Activated CD4-positive, alpha-beta T cell treated with anti-CD3 and anti-CD28 coated beads, Interleukin-2, amount 50 U/mL, for 24 hours (primary cell): ENCODE data around the gene ZNF224.

ENCODE experiments used
- DNase-seq, 2 donors: peaks; one replicate each; pipeline ENCODE4 v3.0.0-alpha.2; 2020; ENCODE audit warnings: low read depth in 1 of 2, low spot score in 1 of 2

ZNF224 gene

DNA sequence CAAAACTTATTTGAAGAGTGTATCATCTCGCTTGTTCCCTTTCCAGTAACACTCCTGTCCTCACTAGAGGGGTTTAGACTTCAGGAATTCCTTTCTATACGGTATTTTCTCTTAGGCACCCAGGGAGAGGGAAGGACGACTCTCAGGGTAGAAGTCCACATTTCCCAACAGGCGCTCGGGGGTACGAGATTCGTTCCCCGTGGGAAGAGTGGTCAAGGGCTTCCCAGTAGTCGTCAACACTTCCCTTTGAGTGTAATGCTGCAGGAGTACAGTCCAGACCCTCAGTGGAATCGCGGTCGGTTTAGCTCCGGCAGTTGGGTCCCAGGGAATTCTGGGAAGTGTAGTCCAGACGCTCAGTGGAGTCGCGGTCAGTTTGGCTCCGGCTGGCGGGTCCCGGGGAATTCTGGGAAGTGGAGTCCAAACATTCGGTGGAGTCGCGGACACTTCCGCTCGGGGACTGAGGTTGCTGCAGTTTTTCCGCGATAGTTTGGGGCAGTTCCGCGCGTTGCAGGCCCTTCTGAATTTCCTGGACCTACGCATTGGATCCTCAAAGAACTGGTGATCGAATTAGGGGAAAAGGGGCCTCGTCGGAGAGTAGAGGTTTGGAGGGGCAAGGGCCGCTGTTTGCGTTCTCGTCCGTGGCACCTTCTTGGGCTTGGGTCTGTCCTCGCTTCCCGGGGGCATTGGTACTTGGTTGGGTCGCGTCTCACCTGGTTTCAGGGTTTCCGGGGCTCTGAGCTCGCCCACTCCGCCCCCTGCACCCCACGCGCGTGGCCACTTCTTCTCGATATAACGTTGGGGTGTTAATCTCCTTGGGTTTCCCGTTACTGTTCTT lies at the start of gene ZNF224:
Gene ZNF224 (plus strand): TSS at position 431 of the 835 bp plus-strand sequence. CDS start 3,513 bp downstream, outside the sequence.
- DNase-seq: peak; percentile 50 to 81

DNA sequence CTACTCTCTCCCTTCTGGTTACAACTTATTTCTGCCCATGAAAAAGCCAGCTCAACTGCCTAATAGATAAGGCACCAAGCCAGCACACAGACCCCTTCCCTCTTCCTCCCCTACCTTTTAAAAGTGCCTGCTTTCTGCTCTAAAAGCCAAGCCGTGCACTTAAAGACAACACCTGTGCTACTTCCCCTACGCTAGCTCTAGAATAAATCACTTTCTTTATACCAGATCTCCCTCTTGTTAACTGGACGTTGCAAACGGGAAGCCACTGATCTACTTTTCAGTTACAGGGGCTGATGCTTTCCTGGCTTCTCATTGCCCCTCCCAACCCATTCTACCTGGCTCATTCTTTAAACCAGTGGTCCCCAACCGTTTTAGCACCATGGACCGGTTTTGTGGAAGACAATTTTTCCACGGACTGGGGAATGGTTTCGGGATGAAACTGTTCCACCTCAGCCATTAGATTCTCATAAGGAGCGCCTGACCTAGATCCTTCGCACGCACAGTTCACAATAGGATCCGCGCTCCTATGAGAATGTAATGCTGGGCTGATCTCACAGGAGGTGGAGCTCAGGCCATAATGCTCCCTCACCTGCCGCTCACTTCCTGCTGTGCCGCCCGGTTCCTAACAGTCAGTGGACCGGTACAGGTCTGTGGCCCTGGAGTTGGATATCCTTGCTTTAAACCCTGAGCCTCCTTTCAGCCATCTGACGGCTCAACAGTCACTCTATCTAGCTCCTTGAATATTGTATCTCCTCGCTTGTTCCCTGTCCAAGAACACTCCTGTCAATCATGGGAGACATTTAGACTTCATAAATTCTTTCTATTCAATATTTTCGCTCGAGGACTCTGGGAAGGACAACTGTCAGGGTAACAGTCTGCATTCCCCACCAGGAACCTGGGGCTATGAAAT lies 43.2 kb upstream of the ZNF224 start:
- peak in 1 of 2 donors; percentile 2 for DNase-seq

DNA sequence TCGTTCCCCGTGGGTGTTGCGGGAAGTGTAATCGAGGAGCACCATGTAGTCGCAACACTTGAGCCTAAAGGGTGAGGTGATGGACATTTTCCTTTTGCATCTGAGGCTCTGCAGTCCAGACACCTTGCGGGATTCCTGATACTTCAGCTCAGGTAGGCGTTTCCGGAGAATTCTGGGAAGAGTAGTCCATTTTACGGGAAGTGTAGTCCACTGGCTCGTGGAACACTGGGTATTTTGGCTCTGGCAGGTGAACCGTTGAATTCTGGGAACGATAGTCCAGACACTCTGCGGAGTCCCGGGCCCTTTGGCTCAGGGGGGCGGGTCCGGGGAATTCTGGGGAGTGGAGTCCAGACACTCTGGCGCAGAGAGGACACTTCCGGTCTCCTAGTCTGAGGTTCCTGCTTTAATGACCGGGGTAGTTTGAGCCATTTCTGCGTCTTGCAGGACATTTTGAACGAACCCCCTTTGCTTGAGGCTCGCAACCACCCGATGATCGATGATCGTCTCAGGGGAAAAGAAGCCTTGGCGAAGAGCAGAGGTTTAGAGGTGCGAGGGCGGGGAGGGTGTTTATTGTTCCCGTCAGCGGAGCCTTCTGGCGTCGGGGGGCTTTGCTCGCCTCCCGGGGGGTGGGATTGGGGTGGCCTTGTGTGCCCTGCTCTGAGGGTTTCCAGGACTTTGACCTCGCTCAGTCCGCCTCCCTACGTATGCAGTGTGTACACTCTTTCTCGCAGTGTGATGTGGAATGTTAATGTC lies 42.3 kb upstream of the ZNF224 start, which contains the start of gene ZNF223:
Gene ZNF223 (plus strand): TSS at position 387 of the 753 bp plus-strand sequence. CDS start 3,141 bp downstream, outside the sequence.
- peak; percentile 38 to 70 for DNase-seq

DNA sequence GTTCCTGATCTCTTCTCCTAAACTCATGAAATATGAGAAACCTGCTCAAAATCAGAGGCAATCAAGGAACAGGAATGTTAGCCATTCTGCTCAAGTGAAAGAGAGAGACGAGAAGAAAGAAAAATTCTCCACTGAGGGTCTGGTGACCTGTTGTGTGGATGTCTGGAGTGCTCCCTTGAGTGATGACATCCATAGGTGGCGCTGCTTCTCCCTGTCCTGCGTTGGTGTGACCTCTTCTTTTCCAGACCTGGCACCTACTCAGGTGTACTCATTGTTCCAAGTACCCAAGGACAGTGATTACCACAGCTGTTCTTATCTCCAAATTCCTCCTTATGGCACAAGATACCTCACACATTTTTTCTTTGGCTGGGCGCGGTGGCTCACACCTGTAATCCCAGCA lies 38.3 kb upstream of the ZNF224 start:
- DNase-seq: no peak

DNA sequence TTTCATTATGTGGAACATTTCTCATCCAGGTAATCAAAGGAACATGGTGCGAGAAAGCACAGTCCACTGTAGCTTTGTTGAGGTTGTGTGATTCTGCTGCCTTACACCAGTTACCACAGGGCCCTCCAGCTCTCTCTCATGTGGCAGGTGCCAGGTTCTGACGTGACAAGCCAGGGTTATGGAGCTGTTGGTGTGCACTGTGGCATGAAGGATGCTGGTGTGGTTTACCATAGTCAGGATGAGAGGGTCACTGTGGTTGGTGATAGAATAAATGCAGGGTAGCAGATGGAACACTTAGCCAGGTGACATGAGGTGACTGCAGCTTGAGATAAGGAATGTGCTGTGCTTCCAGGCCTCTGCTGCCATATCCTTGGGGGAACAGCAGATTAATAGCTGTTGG lies 34.9 kb upstream of the ZNF224 start:
- DNase-seq: no peak

DNA sequence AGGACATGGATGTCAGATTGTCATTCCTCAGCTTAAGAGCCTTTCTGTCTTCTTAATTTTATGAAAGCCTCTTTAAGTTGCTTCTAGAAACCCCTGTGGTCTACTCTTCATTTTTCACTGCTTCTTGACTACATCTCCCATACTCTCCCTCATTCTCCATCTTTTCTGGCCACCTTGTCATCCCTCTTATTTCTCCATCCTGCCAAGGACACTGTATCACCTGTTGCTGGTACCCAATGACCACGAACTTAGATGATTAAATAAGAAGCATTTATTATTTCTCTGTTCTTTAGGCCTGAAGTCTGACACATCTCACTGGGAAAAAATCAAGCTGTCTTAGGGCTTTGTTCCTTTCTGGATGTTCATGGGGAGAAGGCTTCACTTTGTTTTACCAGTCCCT lies 33.1 kb upstream of the ZNF224 start:
- DNase-seq: no peak

DNA sequence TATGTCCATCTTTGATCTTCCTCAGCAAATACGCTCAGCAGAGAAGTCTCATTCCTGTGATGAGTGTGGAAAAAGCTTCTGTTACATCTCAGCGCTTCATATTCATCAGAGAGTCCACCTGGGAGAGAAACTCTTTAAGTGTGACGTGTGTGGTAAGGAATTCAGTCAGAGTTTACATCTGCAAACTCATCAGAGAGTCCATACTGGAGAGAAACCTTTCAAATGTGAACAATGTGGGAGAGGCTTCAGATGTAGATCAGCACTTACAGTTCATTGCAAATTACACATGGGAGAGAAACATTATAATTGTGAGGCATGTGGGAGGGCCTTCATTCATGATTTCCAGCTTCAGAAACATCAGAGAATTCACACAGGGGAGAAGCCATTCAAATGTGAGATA lies 27.9 kb upstream of the ZNF224 start:
- DNase-seq: no peak

DNA sequence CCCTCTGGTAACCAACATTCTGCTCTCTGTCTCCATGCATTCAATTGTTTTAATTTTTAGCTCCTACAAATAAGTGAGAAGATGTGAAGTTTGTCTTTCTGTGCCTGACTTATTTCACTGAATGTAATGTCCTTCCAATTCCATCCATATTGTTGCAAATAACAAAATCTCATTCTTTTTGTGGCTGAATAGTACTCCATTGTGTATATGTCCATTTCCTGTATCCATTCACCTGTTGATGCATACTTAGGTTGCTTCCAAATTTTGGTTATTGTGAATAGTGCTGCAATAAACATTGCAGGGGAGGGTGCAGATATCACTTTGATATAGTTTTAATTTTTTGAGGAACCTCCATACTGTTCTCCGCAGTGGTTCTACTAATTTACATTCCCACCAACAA lies 24.7 kb upstream of the ZNF224 start:
- no peak for DNase-seq

DNA sequence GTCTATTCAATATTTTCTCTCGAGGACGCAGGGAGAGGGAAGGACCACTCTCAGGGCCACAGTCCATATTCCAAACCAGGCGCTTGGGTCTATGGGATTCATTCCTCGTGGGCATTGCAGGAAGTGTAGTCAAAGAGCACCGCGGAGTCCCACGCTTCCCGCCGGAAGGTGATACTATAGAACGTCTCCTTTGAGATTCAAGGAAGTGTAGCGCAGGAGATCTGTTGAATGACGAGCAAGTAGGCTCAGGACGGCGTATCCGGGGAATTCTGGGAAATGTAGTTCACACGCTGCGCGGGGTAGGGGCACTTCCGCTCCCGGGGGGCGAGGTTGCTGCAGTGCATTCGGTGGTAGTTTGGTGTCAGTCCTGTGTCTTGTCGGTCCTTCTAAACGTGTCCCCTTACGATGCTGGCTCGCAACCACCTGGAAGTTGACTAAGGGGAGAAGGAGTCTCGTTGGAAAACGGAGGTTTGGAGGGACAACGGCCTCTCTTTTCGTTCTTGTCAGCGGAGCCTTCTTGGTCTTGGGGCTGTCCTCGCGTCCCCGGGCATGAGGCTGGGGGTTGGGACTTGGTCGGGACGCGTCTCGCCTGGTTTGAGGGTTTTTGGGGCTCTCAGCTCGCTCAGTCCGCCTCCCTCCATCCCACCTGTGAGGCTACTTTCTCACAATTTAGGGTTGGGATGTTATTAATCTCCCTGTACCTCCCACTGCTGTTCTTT lies 22.2 kb upstream of the ZNF224 start, which contains the start of gene ZNF284:
Gene ZNF284 (plus strand): TSS at position 336 of the 719 bp plus-strand sequence. CDS start 4,231 bp downstream, outside the sequence.
- DNase-seq: peak; percentile 64 to 83

DNA sequence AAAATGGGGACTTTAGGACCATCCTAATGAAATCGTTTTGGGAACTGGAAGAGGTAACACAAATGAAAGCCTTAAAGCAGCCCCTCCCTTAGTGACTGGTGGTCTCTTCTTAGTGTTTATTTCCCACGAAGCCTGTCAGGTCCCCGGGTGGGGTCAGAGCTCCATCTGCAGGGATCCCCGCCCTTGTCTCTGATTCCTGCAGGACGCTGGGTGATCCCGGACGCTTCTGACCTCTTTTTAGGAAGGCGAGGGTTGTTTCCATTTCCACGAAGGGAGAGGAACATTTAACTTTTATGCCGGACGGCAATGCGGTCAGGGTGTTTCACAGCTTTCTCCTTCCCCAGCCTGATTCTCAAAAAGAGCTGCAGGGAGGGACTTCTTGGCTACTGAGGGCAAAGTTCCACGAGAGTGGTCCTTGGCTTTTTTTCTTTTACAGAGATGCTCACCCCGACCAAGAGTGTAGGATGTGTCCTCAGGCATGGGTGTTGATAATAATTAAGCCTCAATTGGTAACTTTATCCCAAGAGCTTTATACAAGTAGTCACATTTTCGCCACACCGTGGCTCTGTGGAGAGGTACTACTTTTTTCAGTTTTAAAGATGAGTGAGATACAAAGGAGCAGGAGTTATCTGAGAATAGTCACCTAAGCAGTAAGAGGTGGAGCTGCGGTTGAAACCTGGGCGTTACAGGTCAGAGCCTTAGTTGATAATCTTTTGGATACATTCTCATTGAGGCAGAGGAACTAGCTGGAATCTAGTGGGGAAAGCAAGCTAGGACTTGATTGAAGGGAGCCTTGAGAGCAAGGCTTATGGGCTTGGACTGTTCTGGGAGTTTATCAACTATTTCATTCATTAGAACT lies 21.4 kb upstream of the ZNF224 start:
- no peak for DNase-seq

DNA sequence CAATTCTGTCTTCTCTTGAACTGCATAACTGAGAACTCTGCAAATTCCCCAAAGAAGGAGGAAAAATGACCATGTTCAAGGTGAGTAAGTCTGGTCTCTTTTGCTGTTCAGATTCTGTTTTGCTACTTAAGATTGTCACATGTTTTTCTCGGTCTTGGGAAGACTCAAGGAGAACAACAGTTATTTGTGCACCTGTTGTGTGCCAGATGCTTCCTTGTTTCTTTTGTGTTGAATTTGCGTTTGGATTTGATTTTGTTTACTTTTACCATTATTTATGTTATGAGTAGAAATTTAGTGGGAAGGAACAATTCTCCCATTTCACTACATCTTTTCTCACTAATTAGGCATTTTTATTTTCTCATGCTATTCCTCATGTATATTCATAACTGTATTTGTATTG lies 17.8 kb upstream of the ZNF224 start:
- DNase-seq: no peak

DNA sequence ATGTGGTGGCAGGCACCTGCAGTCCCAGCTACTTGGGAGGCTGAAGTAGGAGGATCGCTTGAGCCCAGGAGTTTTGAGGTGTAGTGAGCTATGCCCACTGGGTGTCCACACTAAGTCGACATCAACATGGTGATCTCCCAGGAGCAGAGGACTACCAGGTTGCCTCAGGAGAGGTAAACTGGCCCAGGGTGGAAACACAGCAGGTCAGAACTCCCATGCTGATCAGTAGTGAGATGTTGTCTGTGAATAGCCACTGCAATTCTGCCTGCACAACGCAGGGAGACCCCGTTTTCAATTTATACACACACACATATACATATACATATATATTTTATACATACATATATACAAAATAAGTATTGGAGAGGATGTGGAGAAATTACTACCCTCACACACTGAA lies 2.1 kb upstream of the ZNF224 start:
- DNase-seq: no peak

DNA sequence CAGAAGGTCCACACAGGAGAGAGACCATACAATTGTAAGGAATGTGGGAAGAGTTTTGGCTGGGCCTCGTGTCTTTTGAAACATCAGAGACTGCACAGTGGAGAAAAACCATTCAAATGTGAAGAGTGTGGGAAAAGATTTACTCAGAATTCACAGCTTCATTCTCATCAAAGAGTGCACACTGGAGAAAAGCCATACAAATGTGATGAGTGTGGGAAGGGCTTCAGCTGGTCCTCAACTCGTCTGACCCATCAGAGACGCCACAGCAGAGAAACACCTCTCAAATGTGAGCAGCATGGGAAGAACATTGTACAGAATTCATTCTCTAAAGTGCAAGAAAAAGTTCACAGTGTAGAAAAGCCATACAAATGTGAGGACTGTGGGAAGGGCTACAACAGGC lies 13.6 kb downstream of the ZNF224 start:
- DNase-seq: no peak

DNA sequence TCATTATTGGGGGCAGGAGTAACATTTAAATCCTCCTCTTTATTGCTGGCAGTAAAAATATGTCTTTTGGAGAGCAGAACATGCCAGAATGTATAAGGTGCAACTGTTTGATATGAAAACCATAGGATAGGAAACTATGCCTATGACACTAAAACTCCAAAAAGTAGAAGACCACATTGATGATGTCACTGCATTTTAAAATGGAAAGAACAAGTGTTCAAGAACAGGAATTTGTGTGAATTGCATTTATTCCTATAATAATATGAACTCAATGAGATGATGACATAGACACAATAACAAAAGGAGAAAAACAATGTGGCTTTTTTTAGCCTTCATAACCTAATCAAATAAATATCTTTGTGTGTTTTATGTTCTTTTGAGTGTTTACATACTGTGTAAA lies 15.3 kb downstream of the ZNF224 start:
- DNase-seq: no peak

DNA sequence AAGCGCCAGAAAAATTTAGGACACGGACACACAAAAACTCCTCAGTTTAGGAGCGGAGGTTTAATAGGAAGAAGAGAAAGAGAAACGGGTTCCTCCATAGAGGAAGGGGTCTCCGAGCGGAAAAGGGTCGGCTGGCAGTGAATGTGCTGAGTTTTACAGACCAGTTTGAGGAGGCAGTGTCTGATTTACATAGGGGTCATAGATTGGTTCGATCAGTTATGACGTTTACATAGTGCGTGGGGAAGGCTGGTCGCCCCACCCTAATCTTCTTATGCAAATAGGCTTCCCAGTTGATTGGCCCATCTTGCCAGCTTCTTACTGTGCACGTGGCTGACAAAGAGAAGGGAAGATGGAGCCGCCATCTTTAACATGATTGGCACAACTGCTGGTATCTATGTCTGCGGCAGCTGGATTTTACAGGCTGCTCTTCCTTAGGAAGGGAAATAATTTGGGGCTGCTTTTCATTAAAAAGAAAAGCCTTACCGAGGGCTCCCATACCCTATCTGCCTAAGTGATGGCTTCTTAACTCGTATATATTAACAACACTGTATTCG lies 17.8 kb downstream of the ZNF224 start:
- DNase-seq: no peak

DNA sequence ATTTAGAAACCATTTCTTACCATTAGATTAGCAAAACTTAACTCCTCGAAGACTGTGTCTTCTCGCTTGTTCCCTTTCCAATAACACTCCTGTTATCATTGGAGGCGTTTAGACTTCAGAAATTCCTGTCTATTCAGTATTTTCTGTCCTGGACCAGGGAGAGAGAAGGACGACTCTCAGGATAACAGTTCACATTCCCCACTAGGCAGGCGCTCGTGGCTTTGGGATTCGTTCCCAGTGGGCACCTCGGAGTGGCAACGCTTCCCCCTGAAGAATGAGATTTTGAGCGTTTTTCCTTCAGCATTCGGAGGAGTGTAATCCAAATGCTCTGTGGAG lies 18.6 kb downstream of the ZNF224 start:
- DNase-seq: no peak

DNA sequence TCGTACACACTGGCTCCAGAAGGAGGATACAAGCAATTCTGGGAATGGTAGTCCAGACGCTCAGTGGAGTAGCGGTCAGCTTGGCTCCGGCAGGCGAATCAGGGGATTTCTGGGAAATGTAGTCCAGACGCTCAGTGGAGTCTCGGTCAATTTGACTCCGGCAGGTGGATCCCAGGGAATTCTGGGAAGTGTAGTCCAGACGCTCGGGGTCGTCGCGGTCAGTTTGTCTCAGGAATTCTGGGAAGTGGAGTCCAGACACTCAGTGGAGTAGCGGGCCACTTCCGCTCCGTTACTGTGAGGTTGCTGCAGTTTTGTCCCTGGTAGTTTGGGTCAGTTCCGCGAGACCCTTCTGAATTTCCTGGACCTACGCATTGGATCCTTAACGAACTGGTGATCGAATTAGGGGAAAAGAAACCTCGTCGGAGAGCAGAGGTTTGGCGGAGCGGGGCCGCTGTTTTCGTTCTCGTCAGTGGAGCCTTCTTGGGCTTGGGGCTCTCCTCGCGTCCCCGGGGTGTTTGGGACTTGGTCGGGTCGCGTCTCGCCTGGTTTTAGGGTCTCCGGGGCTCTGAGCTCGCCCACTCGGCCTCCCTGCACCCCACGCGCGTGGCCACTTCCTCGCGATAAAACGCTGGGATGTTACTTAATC lies 19.1 kb downstream of the ZNF224 start, which contains the start of gene ZNF225:
Gene ZNF225 (plus strand): TSS at position 262 of the 646 bp plus-strand sequence. CDS start 2,429 bp downstream, outside the sequence.
- peak; percentile 64 to 85 for DNase-seq

DNA sequence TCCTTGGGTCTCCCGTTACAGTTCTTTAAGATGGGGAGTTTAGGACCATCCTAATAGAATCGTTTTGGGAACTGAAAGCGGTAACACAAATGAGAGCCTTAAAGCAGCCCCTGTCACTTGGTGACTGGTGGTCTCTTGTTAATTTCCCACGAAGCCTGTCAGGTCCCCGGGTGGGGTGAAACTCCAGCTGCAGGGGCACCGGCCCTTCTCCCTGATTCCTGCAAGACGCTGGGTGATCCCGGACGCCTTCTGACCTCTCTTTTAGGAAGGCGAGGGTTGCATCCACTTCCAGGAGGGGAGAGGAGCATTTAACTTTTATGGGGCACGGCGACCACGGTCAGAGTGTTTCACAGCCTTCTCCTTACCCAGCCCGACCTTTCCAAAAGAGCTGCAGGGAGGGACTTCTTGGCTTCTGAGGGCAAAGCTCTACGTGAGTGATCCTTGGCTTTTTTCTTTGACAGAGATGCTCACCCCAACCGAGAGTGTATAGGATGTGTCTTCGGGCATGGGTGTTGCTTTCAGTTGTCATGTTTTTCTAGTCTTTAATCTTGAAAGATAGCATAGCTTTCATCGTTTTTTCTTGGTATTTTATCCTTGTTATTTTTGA lies 19.7 kb downstream of the ZNF224 start:
- no peak for DNase-seq
